Activated CD4-positive, alpha-beta T cell treated with anti-CD3 and anti-CD28 coated beads for 24 hours (primary cell): ENCODE results near the gene LRRC1.

Source experiments
- DNase-seq, 2 donors: peaks; one replicate each; pipeline ENCODE4 v3.0.0-alpha.2; 2020; ENCODE audit warnings: low read depth in 2 of 2

LRRC1 gene

GRCh38 chr6:53961679-53962370, 167.0 kb downstream of the LRRC1 start:
- no peak for DNase-seq

- DNase-seq = no peak
Observed at GRCh38 chr6:53962646-53963045, 167.8 kb downstream of the LRRC1 start.

GRCh38 chr6:53967415-53967814, 172.6 kb downstream of the LRRC1 start:
- no peak for DNase-seq
